ENCODE measurements around the gene NYAP2. TPM values are rescaled to one million over a fixed set of nuclear protein-coding genes. Genes with fewer than 3 reads are reported as not detected.

The NYAP2 gene
- total RNA-seq, 1 experiment from 2014 or later: not detected

DNA sequence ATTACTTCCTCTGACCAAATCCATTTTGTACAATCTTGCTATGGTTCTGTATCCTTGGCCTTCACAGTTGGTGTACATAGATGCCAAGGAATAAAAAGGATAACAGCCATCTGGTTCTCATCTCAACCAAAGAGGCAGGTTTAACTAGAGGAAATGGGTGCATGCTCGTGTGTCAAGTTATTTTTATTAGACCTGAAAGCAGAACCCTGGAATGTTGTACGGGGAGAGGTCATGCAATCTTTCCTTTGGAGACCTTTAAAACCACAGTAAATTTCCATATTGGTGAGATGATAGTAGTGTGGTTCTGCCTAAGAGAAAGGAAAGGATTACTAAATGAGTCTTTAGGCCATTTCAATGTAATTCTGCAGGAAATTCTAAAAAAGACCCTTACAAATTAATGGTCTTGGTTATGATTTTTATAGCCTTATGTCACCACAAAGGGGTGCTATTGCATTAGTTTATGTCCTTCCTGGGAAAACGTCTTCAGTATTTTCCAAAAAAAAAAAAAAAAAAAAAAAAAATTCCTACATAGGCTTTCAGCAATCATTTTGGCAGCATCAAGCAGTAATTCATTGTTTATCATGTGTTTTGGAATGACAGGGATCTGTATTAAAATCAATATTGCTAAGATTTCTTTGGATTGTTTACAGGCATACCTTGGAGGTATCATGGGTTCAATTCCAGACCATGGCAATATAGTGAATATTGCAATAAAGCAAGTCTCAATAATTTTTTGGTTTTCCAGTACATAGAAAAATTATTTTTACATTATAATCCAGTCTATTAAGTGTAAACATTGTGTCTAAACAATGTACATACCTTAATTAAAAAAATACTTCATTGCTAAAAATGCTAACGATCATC lies 270.8 kb downstream of the NYAP2 start:
- no peaks in the 10 kb centered on the region for H3K36me3 ChIP-seq
- DNase-seq: no peak
- no peak overlapping the region for H3K4me3 ChIP-seq
- H3K9me3 ChIP-seq: no peaks in the 10 kb centered on the region
- no peaks in the 10 kb centered on the region for H3K27me3 ChIP-seq

DNA sequence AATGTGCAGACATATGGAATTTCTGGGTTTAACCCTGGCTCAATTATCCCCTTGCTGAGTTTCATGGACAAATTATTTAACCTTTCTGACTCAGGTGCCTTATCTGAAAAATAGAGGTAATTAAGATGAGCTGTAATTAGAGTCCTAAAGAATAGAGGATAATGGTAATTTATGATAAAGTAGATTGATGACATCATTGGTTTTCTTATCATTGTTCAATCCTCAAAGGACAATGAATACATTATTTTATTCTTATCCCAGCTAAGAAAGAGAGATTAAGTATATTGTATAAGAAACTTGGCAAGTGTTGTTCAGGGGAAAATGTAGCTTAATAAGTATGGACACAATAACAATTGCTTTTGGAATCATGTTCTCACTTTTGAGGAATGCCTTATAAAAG lies 279.3 kb downstream of the NYAP2 start:
- Histone ChIP-seq H3K4me3 (no peak overlapping the region), H3K9me3 (no peaks in the 10 kb centered on the region), H3K27me3 (no peaks in the 10 kb centered on the region), H3K36me3 (no peaks in the 10 kb centered on the region)
- no peak for DNase-seq

DNA sequence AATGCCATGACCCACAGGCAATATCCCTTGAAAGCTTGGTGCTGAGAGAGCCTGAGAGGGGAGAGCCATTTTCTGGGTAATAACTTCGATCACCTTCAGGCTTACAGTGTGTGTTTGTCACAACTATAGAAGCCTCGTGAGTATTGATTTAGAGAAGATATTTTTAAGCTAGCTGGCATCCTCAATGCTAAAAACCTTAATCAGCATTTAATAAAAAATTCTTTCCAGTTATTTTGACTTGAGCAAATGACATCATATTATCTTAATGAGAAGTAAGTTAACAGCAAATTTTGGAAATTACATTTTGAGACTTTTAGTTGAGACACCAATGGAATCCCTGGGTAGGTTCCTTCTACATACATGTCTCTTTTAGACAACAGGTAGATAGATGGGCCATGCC lies 283.7 kb downstream of the NYAP2 start:
- no peaks in the 10 kb centered on the region for H3K9me3 ChIP-seq
- no peak overlapping the region for H3K4me3 ChIP-seq
- no peak for DNase-seq
- no peaks in the 10 kb centered on the region for H3K27me3 ChIP-seq
- no peaks in the 10 kb centered on the region for H3K36me3 ChIP-seq

DNA sequence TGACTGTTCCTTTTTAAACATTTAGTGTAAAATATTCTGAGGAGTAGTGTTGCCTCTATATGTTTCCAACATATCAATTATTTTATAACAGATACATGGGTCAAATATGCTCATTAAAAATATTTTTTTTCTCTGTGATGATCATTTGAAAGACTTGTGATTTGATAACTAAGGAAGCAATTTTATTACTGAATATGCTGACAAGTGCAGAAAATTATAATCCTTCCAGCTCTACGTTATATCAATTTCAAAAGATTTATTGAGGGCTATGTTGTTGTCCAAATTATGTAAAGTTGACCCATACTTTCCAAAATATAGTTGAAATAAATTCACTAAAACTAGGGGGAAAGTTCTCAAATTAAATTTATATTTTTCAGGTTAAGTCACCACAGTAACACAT lies 290.6 kb downstream of the NYAP2 start:
- Histone ChIP-seq H3K27me3 (no peaks in the 10 kb centered on the region; the same call in 1 of the 2 replicates), H3K36me3 (no peaks in the 10 kb centered on the region), H3K4me3 (no peak overlapping the region), H3K9me3 (no peaks in the 10 kb centered on the region)
- no peak for DNase-seq

DNA sequence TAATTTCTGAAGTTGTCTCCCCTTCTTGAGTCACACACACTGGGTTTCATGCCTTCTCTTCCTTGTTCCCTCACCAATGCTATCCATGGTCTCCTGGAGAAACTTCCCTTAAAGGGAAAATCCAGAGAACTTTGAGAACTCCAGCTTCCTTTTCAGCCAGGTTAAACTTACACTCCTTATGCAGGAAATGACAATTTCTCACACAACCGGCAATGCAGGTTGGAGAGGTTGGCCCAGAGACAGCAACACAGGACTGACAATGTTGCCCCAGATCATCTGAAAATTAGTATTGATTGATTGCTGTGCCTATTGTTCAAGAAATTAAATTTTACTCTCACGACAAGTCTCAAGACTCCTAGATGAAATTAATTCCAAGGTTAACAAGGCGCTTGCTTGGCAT lies 292.2 kb downstream of the NYAP2 start:
- Histone ChIP-seq H3K36me3 (no peaks in the 10 kb centered on the region), H3K9me3 (no peaks in the 10 kb centered on the region), H3K4me3 (no peak overlapping the region), H3K27me3 (no peaks in the 10 kb centered on the region; the same call in 1 of the 2 replicates)
- no peak for DNase-seq

DNA sequence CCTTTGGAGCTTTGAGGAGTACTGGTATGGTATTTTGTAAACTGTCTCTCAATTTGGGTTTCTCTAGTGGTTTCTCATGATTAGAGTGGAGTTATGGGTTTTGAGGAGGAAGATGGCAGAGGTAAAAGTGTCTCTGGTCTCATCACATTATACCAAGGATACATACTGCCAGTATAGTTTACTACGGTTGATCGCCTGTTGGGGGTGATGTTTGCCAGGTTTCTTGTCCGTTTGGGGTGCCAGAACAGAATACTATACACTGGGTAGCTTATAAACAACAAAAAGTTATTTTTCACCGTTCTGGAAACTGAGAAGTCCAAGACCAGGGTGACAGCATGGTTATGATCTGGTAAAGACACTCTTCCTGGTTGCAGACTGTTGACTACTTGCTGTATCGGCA lies 293.7 kb downstream of the NYAP2 start:
- Histone ChIP-seq H3K9me3 (no peaks in the 10 kb centered on the region), H3K27me3 (no peaks in the 10 kb centered on the region; the same call in 1 of the 2 replicates), H3K36me3 (no peaks in the 10 kb centered on the region), H3K4me3 (no peak overlapping the region)
- no peak for DNase-seq

DNA sequence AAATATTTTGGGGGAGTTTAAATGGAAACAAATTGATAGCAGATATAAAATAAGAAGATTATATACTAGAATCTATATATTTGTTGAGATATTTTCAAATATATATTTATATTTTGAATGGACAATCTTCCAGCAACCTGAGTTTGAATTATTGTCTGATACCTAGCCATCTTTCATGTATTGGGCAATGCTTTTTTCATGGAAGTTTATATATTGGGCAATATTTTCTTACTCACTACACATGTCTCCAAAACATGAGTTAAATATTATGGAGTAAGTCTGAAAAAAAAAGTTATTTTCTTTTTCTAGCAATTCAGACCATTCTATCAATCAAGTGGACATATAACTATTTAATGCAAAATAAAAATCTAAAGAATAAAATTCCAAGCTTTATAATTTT lies 295.2 kb downstream of the NYAP2 start:
- Histone ChIP-seq H3K27me3 (no peaks in the 10 kb centered on the region), H3K4me3 (no peak overlapping the region), H3K36me3 (no peaks in the 10 kb centered on the region), H3K9me3 (no peaks in the 10 kb centered on the region)
- no peak for DNase-seq

DNA sequence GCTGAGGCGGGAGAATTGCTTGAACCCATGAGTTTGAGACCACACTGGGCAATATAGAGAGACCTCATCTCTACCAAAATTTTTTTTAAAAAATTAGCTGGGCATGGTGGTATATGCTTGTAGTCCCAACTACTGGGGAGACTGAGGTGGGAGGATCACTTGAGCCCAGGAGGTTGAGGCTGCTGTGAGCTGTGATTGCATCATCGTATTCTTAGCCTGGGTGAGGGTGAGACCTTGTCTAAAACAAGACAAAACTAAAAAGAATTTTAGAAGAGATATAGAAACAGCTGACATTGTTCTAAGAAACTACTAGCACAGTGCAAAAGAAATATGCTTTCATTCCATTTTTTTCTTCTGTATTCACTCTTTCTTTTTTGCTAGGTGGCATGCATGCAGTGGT lies 298.4 kb downstream of the NYAP2 start:
- no peak for DNase-seq
- no peaks in the 10 kb centered on the region for H3K9me3 ChIP-seq
- H3K4me3 ChIP-seq: no peak overlapping the region
- no peaks in the 10 kb centered on the region for H3K36me3 ChIP-seq
- H3K27me3 ChIP-seq: no peaks in the 10 kb centered on the region
